DOHH2 (cell line): ENCODE results near the gene ATP8B1.

Experiments used
- EZH2phosphoT487 ChIP-seq: fragments of 200-600 bp; sonication (generic); IDR thresholded peaks from 2 replicates; pipeline ENCODE4 v1.6.1; 2017; ENCODE audit warnings: borderline replicate concordance, mild to moderate bottlenecking, antibody characterized with exemption, low read length, moderate library complexity, mixed read lengths
- TF ChIP-seq, protein P1 (sequence below): fragments of 200-600 bp; sonication (generic); IDR thresholded peaks from one replicate; pipeline ENCODE4 v1.5.1; 2014; ENCODE audit warnings: antibody characterized with exemption, mild to moderate bottlenecking, low read depth, low read length; ENCODE audit not compliant: poor library complexity, severe bottlenecking

DNA sequence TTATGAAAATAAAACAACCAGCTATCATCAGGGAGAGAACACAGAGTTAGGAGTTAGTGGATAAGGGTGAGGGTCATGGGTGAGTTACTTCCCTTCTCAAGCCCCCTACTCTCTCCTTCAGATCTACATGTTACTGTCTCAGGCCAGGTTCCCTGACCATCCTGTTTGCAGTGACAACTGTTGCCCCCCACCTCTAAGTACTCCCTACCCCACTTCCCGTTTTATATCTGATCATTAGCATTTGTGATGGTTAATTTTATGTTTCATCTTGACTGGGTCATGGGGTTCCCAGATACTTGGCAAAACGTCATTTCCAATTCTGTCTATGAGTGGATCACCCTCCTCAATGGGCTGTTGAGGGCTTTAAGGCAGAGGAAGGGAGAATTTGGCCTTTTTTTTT lies 32.8 kb upstream of the ATP8B1 start:
- TF ChIP-seq, protein P1, sequence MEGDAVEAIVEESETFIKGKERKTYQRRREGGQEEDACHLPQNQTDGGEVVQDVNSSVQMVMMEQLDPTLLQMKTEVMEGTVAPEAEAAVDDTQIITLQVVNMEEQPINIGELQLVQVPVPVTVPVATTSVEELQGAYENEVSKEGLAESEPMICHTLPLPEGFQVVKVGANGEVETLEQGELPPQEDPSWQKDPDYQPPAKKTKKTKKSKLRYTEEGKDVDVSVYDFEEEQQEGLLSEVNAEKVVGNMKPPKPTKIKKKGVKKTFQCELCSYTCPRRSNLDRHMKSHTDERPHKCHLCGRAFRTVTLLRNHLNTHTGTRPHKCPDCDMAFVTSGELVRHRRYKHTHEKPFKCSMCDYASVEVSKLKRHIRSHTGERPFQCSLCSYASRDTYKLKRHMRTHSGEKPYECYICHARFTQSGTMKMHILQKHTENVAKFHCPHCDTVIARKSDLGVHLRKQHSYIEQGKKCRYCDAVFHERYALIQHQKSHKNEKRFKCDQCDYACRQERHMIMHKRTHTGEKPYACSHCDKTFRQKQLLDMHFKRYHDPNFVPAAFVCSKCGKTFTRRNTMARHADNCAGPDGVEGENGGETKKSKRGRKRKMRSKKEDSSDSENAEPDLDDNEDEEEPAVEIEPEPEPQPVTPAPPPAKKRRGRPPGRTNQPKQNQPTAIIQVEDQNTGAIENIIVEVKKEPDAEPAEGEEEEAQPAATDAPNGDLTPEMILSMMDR = no peak
- no peak for TF ChIP-seq EZH2phosphoT487
